GM23338 (cell line): Measurements from ENCODE around the gene STK39.

Experiments
- CTCF ChIP-seq, 2 experiments: fragments of 200-600 bp in 1 of 2; sonication (generic) in 1 of 2; conservative IDR thresholded peaks; 2 replicates each; pipeline versions ENCODE4 v1.5.1 to v1.6.1; 2016 to 2017; ENCODE audit warnings: antibody characterized with exemption in 2 of 2, low read depth in 2 of 2, mild to moderate bottlenecking in 2 of 2, moderate library complexity in 1 of 2
- EZH2 ChIP-seq: fragments of 200-600 bp; sonication (generic); IDR thresholded peaks from one replicate; pipeline ENCODE4 v1.8.0; 2017; ENCODE audit warnings: antibody characterized with exemption, mild to moderate bottlenecking, low read depth; ENCODE audit not compliant: unreplicated experiment
- JUNB ChIP-seq: IDR thresholded peaks from one replicate; pipeline ENCODE4 v1.6.1; 2016; ENCODE audit warnings: antibody characterized with exemption; ENCODE audit not compliant: unreplicated experiment
- NANOG ChIP-seq: IDR thresholded peaks from 2 replicates; pipeline ENCODE4 v1.6.1; 2016; ENCODE audit warnings: antibody characterized with exemption, borderline replicate concordance
- REST ChIP-seq: IDR thresholded peaks from one replicate; pipeline ENCODE4 v1.6.1; 2018; ENCODE audit warnings: antibody characterized with exemption; ENCODE audit not compliant: unreplicated experiment

GRCh38 chr2:167942366-167943081 lies 304.9 kb downstream of the STK39 start:
- TF ChIP-seq EZH2 (no peak), CTCF (conservative IDR thresholded peaks at IDR 0.05; ENCODE audit: low read depth in 2 of 2) (no peak), JUNB (no peak), NANOG (no peak), REST (no peak)
